Stimulated activated CD8-positive, alpha-beta memory T cell treated with anti-CD3 and anti-CD28 coated beads, Interleukin-15, amount 100 ng/mL, for 1 hour (primary cell): Measurements from ENCODE around the gene LSM7.

Experiments
- DNase-seq: peaks from one replicate; pipeline ENCODE4 v3.0.0-alpha.2; 2020; ENCODE audit warnings: low read depth

LSM7 gene

GRCh38 chr19:2323707-2324106 is 4.7 kb downstream of the LSM7 start:
- no peak for DNase-seq

- DNase-seq, result no peak
These were observed 6.7 kb downstream of the LSM7 start for GRCh38 chr19:2321565-2322283.

GRCh38 chr19:2320939-2321338 is 7.4 kb downstream of the LSM7 start:
- DNase-seq, result no peak

- no peak for DNase-seq
These were observed 8.3 kb downstream of the LSM7 start for GRCh38 chr19:2320049-2320448.

- no peak for DNase-seq
These were observed 8.8 kb downstream of the LSM7 start for GRCh38 chr19:2319551-2319950.

GRCh38 chr19:2318923-2319322 is 9.5 kb downstream of the LSM7 start:
- DNase-seq, result no peak

- no peak for DNase-seq
These were observed 10.6 kb downstream of the LSM7 start for GRCh38 chr19:2317756-2318155.

GRCh38 chr19:2317300-2317699 is 11.1 kb downstream of the LSM7 start:
- DNase-seq, result no peak

GRCh38 chr19:2315818-2316353 is 12.5 kb downstream of the LSM7 start:
- DNase-seq, result no peak

GRCh38 chr19:2315121-2315817 is 13.1 kb downstream of the LSM7 start:
- DNase-seq, result no peak

- no peak for DNase-seq
These were observed 15.4 kb downstream of the LSM7 start for GRCh38 chr19:2312820-2313501.

GRCh38 chr19:2311093-2311492 is 17.3 kb downstream of the LSM7 start:
- DNase-seq, result no peak

- no peak for DNase-seq
These were observed 18.5 kb downstream of the LSM7 start for GRCh38 chr19:2309734-2310362.

- DNase-seq, result no peak
These were observed 20.3 kb downstream of the LSM7 start, which contains the start of gene LINGO3 for GRCh38 chr19:2308114-2308556. Gene LINGO3 (minus strand): TSS chr19:2308154. CDS start chr19:2291776, 16,378 bp downstream.

- DNase-seq, result no peak
These were observed 20.8 kb downstream of the LSM7 start for GRCh38 chr19:2307518-2308012.

- no peak for DNase-seq
These were observed 21.4 kb downstream of the LSM7 start for GRCh38 chr19:2306971-2307370.

GRCh38 chr19:2306281-2306806 is 22.0 kb downstream of the LSM7 start:
- no peak for DNase-seq

GRCh38 chr19:2305452-2306280 is 22.7 kb downstream of the LSM7 start:
- no peak for DNase-seq

GRCh38 chr19:2303211-2303798 is 25.1 kb downstream of the LSM7 start:
- DNase-seq, result no peak
